B cell (primary cell): ENCODE measurements around the gene KCNH3. TPM values are rescaled to one million over a fixed set of nuclear protein-coding genes. Genes with fewer than 3 reads are reported as not detected.
"Not testable (repeated sequence)": the region's sequence is repeated elsewhere in the genome, so short reads cannot be mapped to it uniquely, and the experiment has no call there.

Experiments
- ATAC-seq: fragments of 200-7000 bp; cut with Tn5 transposase; one replicate; pipeline ENCODE4 v1.10.0; 2021; ENCODE audit warnings: low read depth, mild to moderate bottlenecking, moderate number of reproducible peaks, moderate library complexity
- CTCF ChIA-PET: fragments of 350-600 bp; sonication (Branson Sonifier 250); formaldehyde crosslinking; loops from one replicate; lab custom pipeline; 2021; ENCODE audit warnings: antibody characterized with exemption, inconsistent platforms; lab: Charles Lee
- POLR2A ChIA-PET: fragments of 350-600 bp; sonication (Branson Sonifier 250); formaldehyde crosslinking; loops from one replicate; lab custom pipeline; 2021; ENCODE audit warnings: antibody characterized with exemption; lab: Charles Lee
- DNase-seq: peaks from one replicate; pipeline ENCODE4 v3.0.0; 2013
- H2AFZ ChIP-seq: 2 replicates; pipeline ENCODE4 v1.6.1; 2012; ENCODE audit warnings: mild to moderate bottlenecking, low read depth, low read length; ENCODE audit not compliant: insufficient read depth, poor library complexity, severe bottlenecking
- H3K27ac ChIP-seq, 2 donors: 1 replicate in 1 of 2; 2 replicates in 1 of 2; pipeline ENCODE4 v1.5.1; 2012 to 2013; ENCODE audit warnings: low read length in 2 of 2, mild to moderate bottlenecking in 2 of 2, moderate library complexity in 1 of 2
- H3K27me3 ChIP-seq, 4 experiments: fragments of 200-600 bp in 1 of 4; sonication (generic) in 1 of 4; replicated peaks in 1 of 4; 1 replicate in 2 of 4; 2 replicates in 2 of 4; pipeline versions ENCODE4 v1.6.1 to v1.7.0; 2013 to 2016; ENCODE audit warnings: low read length in 3 of 4, mild to moderate bottlenecking in 2 of 4, mixed read lengths in 1 of 4, moderate library complexity in 1 of 4; ENCODE audit not compliant: insufficient read depth in 4 of 4, control insufficient read depth in 3 of 4; ENCODE audit errors: control extremely low read depth in 1 of 4
- H3K36me3 ChIP-seq, 2 experiments: replicated peaks in 1 of 2; 1 replicate in 1 of 2; 2 replicates in 1 of 2; pipeline versions ENCODE4 v1.6.1 to v1.7.1; 2013; ENCODE audit warnings: low read length in 1 of 2; ENCODE audit not compliant: insufficient read depth in 2 of 2, control insufficient read depth in 1 of 2; ENCODE audit errors: control extremely low read depth in 1 of 2, extremely low read depth in 1 of 2
- H3K4me1 ChIP-seq, 2 donors: fragments of 200-600 bp in 1 of 2; sonication (generic) in 1 of 2; 1 replicate in 1 of 2; 2 replicates in 1 of 2; pipeline versions ENCODE4 v1.5.1 to v1.6.1; 2013 to 2017; ENCODE audit warnings: low read length in 2 of 2; ENCODE audit not compliant: control insufficient read depth in 2 of 2, insufficient read depth in 2 of 2
- H3K4me2 ChIP-seq: replicated peaks from 2 replicates; pipeline ENCODE3; 2012; ENCODE audit warnings: mild to moderate bottlenecking, low read depth, low read length; ENCODE audit not compliant: poor library complexity, severe bottlenecking
- H3K4me3 ChIP-seq, 5 experiments: fragments of 200-600 bp in 1 of 5; sonication (generic) in 1 of 5; 1 replicate in 3 of 5; 2 replicates in 2 of 5; pipeline versions ENCODE4 v1.5.1 to v1.7.0; 2011 to 2016; ENCODE audit warnings: low read length in 4 of 5, mild to moderate bottlenecking in 4 of 5, low read depth in 2 of 5, control low read depth in 1 of 5, moderate library complexity in 1 of 5; ENCODE audit not compliant: insufficient read depth in 1 of 5; ENCODE audit errors: control extremely low read depth in 1 of 5, extremely low read depth in 1 of 5
- H3K79me2 ChIP-seq: fragments of 200-600 bp; sonication (generic); one replicate; pipeline ENCODE4 v1.6.0; 2016; ENCODE audit warnings: low read length; ENCODE audit not compliant: control insufficient read depth, insufficient read depth
- H3K9ac ChIP-seq: fragments of 200-600 bp; sonication (generic); 2 replicates; pipeline ENCODE4 v1.6.1; 2017; ENCODE audit warnings: mild to moderate bottlenecking, low read length, moderate library complexity
- H3K9me3 ChIP-seq, 3 donors: one replicate each; pipeline versions ENCODE4 v1.6.1 to v1.7.1; 2013; ENCODE audit warnings: low read length in 2 of 3; ENCODE audit not compliant: control insufficient read depth in 2 of 3, insufficient read depth in 1 of 3; ENCODE audit errors: control extremely low read depth in 1 of 3
- H4K20me1 ChIP-seq: 2 replicates; pipeline ENCODE4 v1.6.0; 2012; ENCODE audit warnings: mild to moderate bottlenecking, low read length; ENCODE audit not compliant: insufficient read depth, control insufficient read depth, poor library complexity, severe bottlenecking
- H3K27ac Mint-ChIP-seq: one replicate; pipeline ENCODE4 v1.8.0; 2021; ENCODE audit warnings: mixed read lengths
- H3K27me3 Mint-ChIP-seq: one replicate; pipeline ENCODE4 v1.8.0; 2021; ENCODE audit warnings: mixed read lengths
- H3K4me1 Mint-ChIP-seq: one replicate; pipeline ENCODE4 v1.8.0; 2021; ENCODE audit warnings: mixed read lengths
- H3K4me3 Mint-ChIP-seq: one replicate; pipeline ENCODE4 v1.8.0; 2021; ENCODE audit warnings: mixed read lengths
- H3K9me3 Mint-ChIP-seq: one replicate; pipeline ENCODE4 v1.8.0; 2022; ENCODE audit warnings: mixed read lengths; ENCODE audit not compliant: insufficient read depth
- EZH2 ChIP-seq: IDR thresholded peaks from 2 replicates; pipeline ENCODE4 v1.6.1; 2012; ENCODE audit warnings: borderline replicate concordance, low read depth, mild to moderate bottlenecking, moderate library complexity, low read length; ENCODE audit not compliant: insufficient read depth, poor library complexity, severe bottlenecking
- WGBS: methylation state at CpG from one replicate; pipeline ENCODE4 v1.1.5; 2013; ENCODE audit warnings: missing lambda C conversion rate; ENCODE audit not compliant: insufficient coverage; 5-methylcytosine and 5-hydroxymethylcytosine counted together
- intact Hi-C: fragments of 100-400 bp; cut with micrococcal nuclease; formaldehyde crosslinking; loops from one replicate; pipeline ENCODE4 v1.10.0; 2022
- polyA plus RNA-seq: library from polyadenylated mRNA; depleted of rRNA; stranded (reverse); fragments of >200 nt; gene quantifications from 2 replicates; pipeline ENCODE4 v1.2.3, GENCODE V29; 2012
- small RNA-seq: library from RNA; depleted of rRNA; stranded (forward); fragments of <200 nt; gene quantifications from one replicate; pipeline ENCODE3, GENCODE V24; 2012; ENCODE audit warnings: low replicate concordance, low read depth; ENCODE audit not compliant: insufficient read length
- total RNA-seq, 2 donors: library from RNA; stranded (reverse); fragments of 120-200 nt in 1 of 2; gene quantifications; 1 replicate in 1 of 2; 2 replicates in 1 of 2; pipeline versions ENCODE4 v1.2.3 to v1.2.4, GENCODE V29; 2013 to 2022
- TF ChIP-seq, protein P1 (sequence below): fragments of 200-600 bp; IDR thresholded peaks from one replicate; pipeline ENCODE4 v1.8.0; 2022; ENCODE audit warnings: antibody characterized with exemption, mild to moderate bottlenecking

Gene KCNH3
- total and polyA plus RNA-seq, 2 donors (not counting 1 experiment from before 2014, with no cell fraction given), result 0.49 to 0.54 TPM

DNA sequence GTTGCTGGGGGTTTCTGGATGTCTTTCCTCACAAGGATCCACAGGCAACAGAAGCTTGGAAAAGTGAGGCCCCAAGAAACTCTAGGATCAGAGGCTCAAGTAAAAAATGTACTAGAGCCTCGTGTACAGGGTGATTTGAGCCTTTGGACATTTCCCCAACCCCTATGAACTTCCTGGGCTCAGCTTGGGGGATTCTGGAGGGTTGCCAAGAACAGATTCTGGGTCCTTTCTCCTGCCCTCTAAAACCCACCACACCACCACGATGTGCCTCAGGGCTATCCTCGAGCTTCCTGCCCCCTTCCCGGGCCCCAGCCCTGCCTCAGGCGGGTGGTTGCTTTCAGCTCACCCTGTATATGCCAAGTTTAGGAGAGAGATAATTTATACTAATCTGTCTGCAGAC, 66.0 kb downstream of the KCNH3 start:
- Mint-ChIP-seq H3K27ac (no peak overlapping the region), H3K4me1 (no peaks in the 10 kb centered on the region), H3K4me3 (no peak overlapping the region), H3K27me3 (peaks cover 5% of the 10 kb centered on the region), H3K9me3 (no peaks in the 10 kb centered on the region)
- intact Hi-C loops, result no loop called here
- ATAC-seq (no peak), DNase-seq (no peak)
- TF ChIP-seq, protein P1, sequence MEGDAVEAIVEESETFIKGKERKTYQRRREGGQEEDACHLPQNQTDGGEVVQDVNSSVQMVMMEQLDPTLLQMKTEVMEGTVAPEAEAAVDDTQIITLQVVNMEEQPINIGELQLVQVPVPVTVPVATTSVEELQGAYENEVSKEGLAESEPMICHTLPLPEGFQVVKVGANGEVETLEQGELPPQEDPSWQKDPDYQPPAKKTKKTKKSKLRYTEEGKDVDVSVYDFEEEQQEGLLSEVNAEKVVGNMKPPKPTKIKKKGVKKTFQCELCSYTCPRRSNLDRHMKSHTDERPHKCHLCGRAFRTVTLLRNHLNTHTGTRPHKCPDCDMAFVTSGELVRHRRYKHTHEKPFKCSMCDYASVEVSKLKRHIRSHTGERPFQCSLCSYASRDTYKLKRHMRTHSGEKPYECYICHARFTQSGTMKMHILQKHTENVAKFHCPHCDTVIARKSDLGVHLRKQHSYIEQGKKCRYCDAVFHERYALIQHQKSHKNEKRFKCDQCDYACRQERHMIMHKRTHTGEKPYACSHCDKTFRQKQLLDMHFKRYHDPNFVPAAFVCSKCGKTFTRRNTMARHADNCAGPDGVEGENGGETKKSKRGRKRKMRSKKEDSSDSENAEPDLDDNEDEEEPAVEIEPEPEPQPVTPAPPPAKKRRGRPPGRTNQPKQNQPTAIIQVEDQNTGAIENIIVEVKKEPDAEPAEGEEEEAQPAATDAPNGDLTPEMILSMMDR, result no peak
- TF ChIP-seq EZH2, result no peak
- Histone ChIP-seq H3K4me3 (no peak overlapping the region), H2AFZ (no peak overlapping the region), H3K9me3 (no peaks in the 10 kb centered on the region), H3K9ac (no peak overlapping the region), H3K27ac (no peak overlapping the region), H3K4me2 (no peak overlapping the region), H4K20me1 (no peaks in the 10 kb centered on the region), H3K36me3 (no peaks in the 10 kb centered on the region), H3K4me1 (no peaks in the 10 kb centered on the region), H3K27me3 (no peaks in the 10 kb centered on the region), H3K79me2 (no peaks in the 10 kb centered on the region)
- CTCF ChIA-PET, result interaction anchor here (0.6 kb wide), 1 partner anchor 541 kb away, joined by 3 read pairs; no protein-coding TSS in a partner anchor
- WGBS, result no CpG with 5 or more reads among the region's 5 CpGs
- POLR2A ChIA-PET, result no interaction called here

DNA sequence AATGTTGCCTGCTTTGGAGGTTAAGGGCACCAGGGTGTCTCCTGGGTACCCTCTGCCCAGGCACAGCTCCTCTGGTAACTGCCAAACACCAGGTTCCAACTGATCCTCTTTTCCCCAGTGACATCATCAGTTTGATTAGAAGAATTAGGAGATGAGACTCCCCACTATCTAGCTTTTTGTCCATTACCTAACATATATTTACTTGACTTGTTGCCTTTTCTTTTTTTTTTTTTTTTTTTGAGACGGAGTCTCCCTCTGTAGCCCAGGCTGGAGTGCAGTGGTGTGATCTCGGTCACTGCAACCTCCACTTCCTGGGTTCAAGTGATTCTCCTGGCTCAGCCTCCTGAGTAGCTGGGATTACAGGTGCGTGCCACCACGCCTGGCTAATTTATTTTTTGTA, 66.7 kb downstream of the KCNH3 start, which contains the start of gene FAM186B:
TSS of gene FAM186B (minus strand) at position 101 of the 400 bp plus-strand sequence. CDS start 162 bp downstream, outside the sequence.
- POLR2A ChIA-PET, H3K4me3 ChIP-seq, H3K27ac ChIP-seq, H3K4me3 Mint-ChIP-seq, H3K27me3 ChIP-seq, H3K79me2 ChIP-seq, H3K4me2 ChIP-seq, H4K20me1 ChIP-seq, H2AFZ ChIP-seq, H3K4me1 Mint-ChIP-seq, H3K27ac Mint-ChIP-seq, H3K9me3 Mint-ChIP-seq, ATAC-seq, H3K9me3 ChIP-seq, intact Hi-C loops, DNase-seq, H3K9ac ChIP-seq, H3K36me3 ChIP-seq, H3K27me3 Mint-ChIP-seq, H3K4me1 ChIP-seq: not testable (repeated sequence)
- no CpG with 5 or more reads among the region's 4 CpGs for WGBS
- CTCF ChIA-PET, result interaction anchor here (0.6 kb wide), 1 partner anchor 541 kb away, joined by 3 read pairs; no protein-coding TSS in a partner anchor

Small RNA genes within 50 kb of the gene (small RNA-seq; reads per million reads assigned to genes)
- gene POLR2KP1 (not detected), gene RNU6-834P (not detected)

Other genes starting within 250 kb of the KCNH3 start
- gene PRPH, start 243.9 kb upstream of the KCNH3 start, total RNA-seq, result not detected in 2 replicates
- gene PRPH, start 243.9 kb upstream of the KCNH3 start, polyA plus RNA-seq, result not detected in 2 replicates
- gene TROAP, start 215.8 kb upstream of the KCNH3 start, total RNA-seq, result 1.0 and 1.7 TPM in 2 replicates
- gene TROAP, start 215.8 kb upstream of the KCNH3 start, polyA plus RNA-seq, result 0.62 and 0.88 TPM in 2 replicates
- not detected in 2 replicates for gene C1QL4, start 201.8 kb upstream of the KCNH3 start, total RNA-seq
- not detected in 2 replicates for gene C1QL4, start 201.8 kb upstream of the KCNH3 start, polyA plus RNA-seq
- gene DNAJC22, start 192.1 kb upstream of the KCNH3 start, total RNA-seq, result not detected in 2 replicates
- not detected in 2 replicates for gene DNAJC22, start 192.1 kb upstream of the KCNH3 start, polyA plus RNA-seq
- 16.0 and 21.5 TPM in 2 replicates for gene SPATS2, start 171.6 kb upstream of the KCNH3 start, total RNA-seq
- 11.3 and 16.1 TPM in 2 replicates for gene SPATS2, start 171.6 kb upstream of the KCNH3 start, polyA plus RNA-seq
- 81.1 and 84.3 TPM in 2 replicates for gene MCRS1, start 29.1 kb downstream of the KCNH3 start, total RNA-seq
- 107 and 123 TPM in 2 replicates for gene MCRS1, start 29.1 kb downstream of the KCNH3 start, polyA plus RNA-seq
- 0.47 and 0.70 TPM in 2 replicates for gene FAM186B, start 66.6 kb downstream of the KCNH3 start, total RNA-seq
- gene FAM186B, start 66.6 kb downstream of the KCNH3 start, polyA plus RNA-seq, result 0.13 and 0.23 TPM in 2 replicates
- 23.6 and 23.7 TPM in 2 replicates for gene PRPF40B, start 84.5 kb downstream of the KCNH3 start, total RNA-seq
- 10.3 and 11.7 TPM in 2 replicates for gene PRPF40B, start 84.5 kb downstream of the KCNH3 start, polyA plus RNA-seq
- 69.9 and 73.7 TPM in 2 replicates for gene FMNL3, start 168.4 kb downstream of the KCNH3 start, total RNA-seq
- 19.3 and 19.8 TPM in 2 replicates for gene FMNL3, start 168.4 kb downstream of the KCNH3 start, polyA plus RNA-seq
- gene TMBIM6, start 202.5 kb downstream of the KCNH3 start, total RNA-seq, result 335 and 336 TPM in 2 replicates
- gene TMBIM6, start 202.5 kb downstream of the KCNH3 start, polyA plus RNA-seq, result 178 and 295 TPM in 2 replicates